ENCODE measurements around the gene PNKP.
A peak's percentile ranks its signal among the peaks of the same experiment; 100 is the strongest.

Gene PNKP

DNA sequence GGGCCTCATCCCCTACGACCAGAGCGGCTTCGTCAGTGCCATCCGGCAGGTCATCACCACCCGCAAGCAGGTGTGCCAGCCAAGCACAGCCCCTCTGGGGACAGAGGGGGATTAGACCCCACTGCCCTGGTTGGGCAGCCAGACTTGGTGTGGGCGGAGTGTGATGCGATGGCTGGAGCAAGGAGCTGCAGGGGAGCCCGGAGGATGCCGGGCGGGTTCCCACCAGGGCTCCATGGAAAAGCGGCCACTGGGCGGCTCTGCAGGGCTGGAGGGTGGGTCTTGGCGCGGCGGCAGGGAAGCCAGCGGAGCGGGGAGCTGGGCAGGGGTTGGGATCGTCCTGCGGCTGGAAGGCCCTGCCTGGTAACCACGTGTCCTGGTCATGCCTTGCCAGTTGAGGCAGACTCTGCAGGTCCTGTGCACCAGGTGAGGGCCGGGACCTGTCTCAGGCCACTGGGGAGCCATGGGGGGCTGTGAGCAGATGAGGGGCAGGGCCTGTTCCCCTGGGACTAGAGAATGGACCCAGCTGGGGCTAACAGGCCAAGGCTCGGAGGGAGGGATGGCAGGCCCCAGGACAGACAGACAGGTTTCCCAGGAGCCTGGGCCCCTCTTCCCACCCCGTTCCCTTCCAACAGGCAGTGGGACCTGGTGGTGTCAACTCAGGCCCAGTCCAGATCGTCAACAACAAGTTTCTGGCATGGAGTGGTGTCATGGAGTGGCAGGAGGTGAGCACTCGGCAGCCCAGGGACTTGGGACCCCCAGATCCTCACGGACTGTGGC lies 10.1 kb downstream of the PNKP start:
- no peak for DNase-seq

DNA sequence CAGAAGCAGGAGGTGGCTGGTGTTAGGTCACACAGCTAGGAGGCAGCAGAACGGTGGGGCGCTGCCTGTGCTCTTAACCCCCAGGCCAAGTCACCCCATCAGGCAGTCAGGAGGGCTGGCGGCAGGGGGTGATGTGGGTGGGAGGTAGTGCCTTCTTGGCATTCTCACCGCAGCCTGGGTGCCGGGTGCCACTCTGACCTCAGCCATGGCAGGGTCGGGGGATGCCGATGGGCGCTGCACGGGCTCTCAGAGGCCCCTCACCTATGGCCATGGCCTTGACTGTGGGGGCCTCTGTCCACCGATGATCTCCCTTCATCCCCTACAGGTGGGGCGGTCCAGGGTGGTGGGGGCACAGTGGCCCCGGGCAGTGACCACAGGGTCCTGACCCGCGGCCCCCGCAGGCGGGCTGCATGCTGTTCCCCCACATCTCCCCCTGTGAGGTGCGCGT lies 10.8 kb downstream of the PNKP start:
- DNase-seq, result no peak

DNA sequence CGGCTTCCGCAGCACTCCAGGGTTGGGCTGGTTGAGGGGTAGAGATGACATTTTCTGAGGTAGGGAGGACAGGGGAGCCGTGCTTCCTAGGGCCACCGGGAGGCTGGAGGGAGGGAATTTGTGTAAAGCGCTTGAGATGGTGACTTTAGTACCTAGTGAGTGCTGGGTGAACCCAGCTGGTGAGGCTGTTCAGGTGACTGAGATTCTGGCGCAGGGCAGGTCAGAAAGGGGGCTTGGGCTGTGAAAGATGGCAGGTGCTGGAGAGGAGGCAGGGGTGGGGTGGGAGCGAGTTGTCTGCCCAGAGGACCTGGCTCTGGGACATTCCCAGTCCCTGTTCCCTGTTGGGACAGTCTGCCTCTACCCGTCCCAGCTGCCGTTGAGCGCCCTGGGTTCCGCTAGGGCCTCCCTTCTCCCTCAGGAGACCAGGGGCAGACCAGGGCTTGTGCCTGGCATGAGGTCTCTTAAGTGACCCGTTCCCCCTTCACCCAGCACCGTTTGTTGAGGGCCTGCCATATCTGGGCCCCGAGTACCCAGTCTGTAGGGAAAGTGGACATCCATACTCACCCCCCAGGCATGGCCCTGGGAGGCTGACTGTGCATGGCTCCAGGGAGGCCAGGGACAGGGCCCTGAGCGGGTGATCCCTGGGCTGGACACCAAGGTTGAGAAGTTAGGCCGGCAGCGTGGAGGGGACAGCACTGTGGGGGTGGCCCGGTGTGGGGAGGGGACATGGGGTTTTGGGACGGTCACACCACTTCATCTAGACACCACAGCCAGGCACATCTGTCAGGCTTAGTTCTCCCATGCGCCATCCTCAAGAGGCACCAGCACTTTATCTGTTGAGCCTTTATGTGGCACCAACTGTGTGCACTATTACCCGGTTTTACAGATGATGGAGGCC lies 11.5 kb downstream of the PNKP start:
- DNase-seq, result no peak

DNA sequence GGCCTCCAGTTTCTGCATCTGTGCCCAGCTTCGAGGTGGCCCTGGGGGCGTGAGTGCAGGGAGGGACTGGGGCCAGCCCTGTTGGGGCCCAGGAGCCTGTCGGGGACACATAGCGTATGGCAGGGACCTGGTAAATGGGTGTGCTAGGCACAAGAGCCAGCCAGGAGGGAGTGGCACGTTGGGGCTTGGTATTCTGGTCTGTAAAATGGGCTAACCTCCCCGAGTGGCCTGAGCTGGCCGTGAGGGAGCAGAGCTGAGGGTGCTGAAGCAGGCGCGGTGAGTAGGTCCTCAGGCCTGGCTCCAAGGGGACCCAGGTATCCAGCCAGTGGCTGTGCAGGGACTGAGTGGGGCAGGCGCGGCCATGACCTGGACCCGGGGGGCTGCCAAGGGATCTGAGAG lies 12.1 kb downstream of the PNKP start:
- no peak for DNase-seq

DNA sequence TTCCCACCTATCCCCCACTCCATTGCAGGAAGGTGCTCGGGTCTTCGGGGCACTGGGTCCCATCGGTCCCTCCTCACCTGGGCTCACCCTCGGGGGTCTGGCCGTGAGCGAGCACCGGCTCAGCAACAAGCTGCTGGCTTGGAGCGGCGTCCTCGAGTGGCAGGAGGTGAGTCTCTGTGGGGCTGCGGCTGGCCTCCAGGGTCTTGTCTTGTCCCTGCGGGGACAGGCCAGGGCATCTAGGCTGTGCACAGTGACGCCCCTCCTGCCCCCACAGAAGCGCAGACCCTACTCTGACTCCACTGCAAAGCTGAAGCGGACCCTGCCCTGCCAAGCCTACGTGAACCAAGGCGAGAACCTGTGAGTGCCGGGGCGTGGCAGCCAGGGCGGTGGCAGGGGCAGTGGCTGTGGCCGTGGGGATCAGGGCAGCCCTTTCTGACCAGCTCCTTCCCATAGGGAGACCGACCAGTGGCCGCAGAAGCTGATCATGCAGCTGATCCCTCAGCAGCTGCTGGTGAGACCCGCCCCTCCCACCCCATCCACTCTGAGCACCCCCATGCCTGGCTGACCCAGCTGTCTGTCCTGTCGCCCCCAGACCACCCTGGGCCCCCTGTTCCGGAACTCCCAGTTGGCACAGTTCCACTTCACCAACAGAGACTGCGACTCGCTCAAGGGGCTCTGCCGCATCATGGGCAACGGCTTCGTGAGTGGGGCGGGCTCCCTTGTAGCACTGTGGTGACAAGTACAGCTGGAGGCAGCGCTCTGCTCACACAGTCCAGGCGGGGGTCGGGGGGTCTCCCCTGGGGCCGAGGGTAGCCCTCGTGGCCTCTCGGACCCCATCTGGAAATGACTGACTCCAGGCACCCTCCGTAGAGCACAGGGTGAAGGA lies 12.8 kb downstream of the PNKP start:
- peak; percentile 54 for DNase-seq

DNA sequence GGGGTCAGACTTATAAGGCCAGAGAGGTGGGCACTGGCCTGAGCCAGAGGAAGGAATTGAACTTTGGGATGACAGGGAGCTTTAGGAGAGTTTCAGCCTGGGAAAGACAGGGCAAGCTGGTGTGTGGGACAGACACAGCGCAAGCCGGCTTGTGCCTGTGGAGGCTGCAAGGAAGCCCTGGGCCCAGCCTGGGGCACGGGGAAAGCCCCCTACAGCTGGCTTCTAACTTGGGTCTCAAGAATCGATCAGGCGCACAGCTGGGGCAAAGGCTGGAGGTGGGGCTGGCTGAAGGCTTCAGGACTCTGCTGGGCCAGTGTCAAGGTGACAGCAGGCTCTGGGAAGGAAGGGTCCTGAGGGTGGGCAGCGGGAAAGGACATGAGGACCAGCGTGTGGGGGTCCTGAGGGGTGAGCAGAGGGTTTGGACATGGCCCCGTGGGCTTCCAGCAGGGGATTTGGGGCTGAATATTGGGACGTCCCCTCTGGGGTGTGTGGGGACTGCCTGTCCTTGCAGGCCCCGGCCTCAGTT lies 13.5 kb downstream of the PNKP start:
- no peak for DNase-seq

DNA sequence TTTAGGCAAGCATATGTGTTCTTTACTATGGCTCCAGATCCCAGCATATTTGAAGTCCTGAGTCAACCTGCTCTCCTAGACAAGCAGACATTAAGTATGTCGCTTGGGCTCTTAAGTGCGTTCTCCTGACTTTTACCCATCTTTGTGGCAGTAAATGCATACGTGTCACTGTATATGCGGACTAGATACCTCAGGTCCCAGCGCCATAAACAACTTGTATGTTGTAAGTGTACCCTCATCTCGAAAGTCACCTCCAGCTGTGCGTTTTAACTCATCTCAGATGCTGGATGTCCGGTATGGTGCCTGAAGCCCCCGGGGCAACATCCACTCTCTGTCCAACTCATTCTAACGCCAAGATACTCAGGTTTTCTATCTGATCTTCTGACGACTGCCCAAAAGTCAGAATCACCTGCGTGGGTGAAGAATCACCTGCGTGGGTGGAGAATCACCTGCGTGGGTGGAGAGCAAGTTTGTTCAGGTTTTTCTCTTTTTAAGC lies 14.7 kb downstream of the PNKP start:
- DNase-seq, result no peak

DNA sequence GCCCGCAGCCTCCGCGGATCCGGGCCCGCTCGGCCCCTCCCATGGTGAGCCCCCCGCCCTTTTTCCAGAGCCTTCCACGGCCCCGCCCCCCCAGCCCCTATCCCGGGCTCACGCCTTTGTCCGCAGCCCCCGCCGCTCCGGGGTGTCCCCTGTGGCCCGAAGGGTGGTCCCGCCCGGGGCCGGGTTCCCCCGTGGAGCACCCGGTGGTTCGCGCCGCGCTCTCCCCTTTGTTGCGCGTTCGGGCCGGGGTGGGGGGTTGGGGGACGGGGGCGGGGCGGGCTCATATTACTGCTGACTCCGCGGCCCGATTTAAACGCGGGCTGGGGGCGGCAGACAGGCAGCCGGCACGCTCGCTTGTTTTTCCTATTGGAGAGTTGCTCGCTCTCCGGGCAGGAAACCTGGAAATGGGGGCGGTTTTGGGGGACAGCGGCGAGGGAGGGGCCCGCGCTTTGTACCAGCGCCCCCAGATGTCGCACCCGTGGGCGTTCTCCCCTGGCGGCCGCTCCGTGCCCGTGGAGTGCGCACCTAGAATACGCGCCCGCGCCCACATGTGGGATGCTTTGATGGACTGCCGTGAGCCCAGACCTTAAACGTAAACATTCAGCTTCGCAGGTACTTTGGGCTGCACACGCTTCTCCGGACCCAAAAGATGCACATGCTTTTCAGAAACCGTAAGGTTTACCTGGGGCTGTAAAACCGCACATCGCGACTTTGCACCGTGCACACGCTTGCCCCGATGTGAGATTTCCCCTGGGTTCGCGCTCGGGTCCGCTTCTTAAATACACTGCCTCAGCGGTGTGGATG lies 15.7 kb downstream of the PNKP start:
- DNase-seq, result peak; percentile 65

DNA sequence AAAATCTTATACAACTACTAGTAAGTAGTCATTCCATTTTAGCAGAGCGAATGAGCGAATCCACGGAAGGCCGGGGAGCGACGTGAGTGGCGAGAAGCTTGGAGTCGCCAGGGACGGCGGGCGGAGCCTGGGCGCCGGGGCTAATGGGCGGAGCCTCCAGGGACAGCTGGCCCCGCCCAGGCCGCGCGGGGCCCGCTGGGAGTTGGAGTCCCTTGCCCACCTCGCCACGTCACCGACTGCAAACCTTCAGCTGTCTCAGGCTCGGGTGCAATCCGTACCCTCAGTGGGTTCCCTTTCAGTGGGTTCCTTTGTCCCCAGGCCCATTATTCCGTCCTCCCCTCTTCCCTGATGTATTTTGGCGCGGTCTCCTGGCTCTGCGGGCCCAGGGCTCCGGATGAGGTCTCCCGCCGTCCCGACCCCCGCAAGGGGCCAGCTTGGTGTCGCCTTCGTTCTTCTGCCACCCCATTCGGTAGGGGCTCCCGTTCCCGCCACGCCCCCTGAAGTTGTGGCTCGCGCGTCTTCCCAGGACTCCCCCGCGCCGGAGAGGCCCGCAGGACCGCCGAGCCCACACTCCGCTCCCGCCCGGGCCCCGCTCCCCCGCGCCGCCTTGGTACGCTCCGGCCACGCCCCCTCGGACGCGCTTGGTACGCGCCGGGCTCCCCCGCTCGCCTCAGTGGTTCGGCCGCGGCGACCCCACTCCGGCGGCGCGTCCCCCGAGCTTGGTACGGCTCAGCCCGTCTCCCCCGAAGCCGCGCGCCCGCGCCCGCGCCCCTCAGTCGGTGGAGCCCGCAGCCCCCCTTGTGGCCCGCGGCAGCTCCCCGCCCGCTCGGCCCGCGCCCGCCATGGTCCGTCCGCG lies 16.7 kb downstream of the PNKP start, which contains the start of gene PTOV1:
Gene PTOV1, plus strand, starts transcription at position 673 of the 856 bp plus-strand sequence.
- DNase-seq, result peak; percentile 97

DNA sequence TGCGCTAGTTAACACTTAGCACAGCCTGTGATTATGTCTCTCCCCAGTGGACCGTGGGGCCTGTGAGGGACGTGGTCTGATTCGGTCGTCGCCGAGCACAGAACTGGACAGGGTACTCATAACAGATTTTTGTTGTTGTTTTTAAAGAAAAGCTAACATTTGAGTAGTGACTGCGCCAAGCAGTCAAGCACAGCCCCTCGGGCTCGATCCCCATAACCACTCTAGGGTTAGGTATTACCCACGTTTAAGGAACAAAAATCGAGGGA lies 17.2 kb downstream of the PNKP start:
- no peak for DNase-seq

DNA sequence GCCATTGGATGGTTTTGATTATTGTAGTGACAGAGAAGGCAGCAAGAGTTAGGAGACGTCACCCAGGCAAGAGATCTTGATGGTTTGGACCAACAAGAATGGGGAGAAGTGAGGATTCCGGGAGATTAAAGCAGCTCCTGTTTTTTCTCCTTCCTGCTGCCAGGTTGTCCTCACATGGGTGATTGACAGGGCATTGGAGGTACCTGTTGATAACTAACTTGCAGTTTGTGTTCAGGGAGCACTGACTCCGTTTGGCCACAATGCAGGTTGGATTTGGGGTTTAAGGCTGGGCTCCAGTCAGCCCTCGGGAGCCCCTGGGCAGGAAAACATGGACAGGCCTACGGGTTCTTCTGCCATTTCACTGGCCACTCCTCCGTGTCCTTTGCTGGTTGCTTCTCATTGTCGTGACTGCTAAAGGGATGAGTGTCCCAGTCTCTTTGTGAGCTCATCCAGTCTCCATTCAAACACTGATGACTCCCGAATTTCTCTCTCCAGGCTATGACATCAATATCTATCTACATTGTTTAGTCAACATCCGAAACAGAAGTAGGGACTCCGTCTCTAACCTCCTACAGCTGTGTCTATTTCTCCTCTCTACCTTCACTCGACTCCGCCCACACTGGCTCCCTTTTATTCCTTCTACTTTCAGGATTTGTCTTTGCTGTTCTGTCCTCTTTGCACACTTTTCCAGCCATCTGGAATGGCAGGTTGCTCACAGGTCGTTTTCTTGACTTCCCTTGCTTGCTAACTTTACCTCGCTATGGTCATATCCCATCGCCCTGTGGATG lies 17.7 kb downstream of the PNKP start:
- DNase-seq, result no peak

DNA sequence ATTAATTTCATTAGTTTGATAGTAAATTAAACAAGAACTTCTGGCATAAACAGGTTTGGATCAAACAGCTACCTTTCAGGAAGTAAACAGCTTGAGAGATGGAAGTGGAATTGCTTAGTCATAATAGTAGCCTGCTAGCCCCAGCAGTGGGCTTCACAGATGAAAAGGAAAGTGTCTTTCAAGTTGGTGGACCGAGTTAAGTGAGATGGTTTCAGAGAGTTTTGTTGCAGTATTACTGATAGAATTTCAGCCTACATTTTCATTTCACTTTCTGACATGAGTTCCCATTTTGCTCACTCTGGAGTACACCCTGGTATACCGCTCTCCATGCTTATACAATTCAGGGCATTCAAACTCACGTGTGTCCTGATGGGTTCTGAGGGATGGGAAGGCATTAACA lies 18.4 kb downstream of the PNKP start:
- no peak for DNase-seq

DNA sequence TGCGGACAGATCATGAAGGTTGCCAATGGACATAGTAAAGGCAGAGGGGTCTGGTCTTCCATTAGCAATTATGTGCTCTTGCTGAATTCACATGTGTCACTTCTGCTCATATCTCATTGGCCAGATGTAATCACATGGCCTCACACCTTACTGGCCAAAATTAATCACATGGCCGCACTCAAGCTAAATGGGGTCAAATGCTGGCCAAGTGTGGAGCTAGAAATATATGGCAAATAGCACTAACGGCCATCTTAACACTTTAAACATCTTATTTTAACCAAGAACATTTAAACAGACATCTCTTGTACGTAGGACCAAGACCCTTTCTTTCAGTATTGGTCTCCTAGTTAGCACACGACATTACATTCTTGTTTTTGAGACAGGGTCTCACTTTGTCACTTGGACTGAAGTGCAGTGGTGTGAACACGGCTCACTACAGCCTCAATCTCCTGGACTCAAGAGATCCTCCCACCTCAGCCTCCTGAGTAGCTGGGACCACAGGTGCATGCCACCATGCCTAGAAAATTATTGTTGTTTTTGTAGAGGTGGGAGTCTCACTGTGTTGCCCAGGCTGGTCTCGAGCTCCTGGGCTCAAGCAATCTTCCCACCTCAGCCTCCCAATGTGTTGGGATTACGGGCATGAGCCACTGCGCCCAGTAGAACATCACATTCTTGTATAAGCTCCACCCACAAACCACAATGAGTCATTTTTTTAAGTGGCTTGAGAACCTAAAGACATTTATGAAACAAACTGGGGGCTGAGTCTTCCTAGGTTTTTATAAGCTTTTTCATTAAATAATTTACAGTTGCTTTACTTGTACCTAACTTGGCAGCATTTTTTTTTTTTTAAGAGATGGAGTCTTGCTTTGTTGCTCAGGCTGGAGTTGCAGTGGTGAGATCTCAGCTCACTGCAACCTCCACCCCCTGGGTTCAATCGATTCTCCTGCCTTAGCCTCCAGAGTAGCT lies 19.4 kb downstream of the PNKP start:
- no peak for DNase-seq

DNA sequence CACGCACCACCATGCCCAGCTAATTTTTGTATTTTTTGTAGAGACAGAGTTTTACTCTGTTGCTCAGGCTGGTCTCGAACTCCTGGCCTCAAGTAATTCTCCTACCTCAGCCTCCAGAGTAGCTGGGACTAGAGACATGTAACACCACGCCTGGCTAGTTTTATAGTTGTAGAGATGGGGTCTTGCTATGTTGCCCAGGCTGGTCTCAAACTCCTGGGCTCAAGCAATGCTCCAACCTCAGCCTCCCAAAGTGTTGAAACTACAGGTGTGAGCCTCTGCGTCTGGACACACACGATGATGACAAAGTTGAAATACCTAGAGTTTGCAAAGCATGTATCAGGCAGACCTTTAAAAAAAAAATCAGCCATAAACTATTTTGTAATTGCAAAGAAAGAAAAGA lies 21.0 kb downstream of the PNKP start:
- DNase-seq, result no peak

DNA sequence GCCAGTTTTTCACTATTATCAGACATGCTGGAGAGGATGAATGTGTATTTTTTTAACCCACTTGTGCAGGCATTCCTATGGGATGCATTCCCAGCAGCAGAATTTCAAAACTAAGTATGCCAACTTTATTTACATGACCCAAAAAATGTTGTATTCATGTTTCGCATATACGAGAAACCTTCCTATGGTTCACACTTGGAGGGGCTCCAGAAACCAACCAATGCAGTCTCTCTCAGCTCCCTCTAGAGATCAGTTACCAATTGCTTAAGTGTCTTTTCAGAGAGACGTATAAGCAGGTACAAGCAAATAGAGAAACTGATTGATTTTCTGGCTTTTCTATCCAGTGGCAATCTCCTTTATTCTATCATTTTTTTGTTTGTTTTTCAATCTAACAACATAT lies 22.0 kb downstream of the PNKP start:
- DNase-seq, result no peak

DNA sequence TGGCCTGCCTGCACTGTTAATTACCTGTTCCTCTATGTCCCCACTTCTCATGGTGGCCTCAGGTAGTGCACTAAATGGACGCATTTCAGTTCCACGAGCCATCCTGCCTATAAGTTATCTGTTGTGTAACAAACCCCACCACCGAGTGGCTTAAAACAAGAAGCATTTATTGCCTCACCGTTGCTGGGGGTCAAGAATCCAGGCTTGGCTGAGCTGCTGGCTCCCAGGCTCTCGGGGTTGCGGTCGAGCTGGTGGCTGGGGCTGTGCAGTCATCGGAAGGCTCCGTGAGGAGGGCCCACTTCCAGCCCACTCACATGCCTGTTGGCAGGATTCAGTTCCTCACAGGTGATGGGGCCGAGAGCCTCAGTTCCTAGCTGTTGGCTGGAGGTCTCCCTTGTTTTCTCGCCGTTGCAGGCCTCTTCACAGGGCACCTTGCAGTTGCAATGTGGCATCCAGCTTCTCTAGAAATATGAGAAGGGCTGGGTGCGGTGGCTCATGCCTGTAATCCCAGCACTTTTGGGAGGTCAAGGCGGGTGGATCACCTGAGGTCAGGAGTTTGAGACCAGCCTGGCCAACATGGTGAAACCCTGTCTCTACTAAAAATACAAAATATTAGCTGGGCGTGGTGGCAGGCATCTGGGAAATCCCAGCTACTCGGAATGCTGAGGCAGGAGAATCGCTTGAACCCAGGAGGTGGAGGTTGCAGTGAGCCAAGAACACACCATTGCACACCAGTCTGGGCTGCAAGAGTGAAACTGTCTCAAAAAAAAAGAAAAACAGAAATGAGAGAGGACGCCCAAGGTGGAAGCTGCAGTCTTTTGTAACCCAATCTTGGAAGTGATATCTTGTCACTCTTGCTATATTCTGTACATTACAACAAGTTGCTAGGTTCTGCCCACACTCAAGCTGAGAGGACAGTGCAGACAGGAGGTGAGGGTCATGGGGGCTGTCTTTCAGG lies 23.0 kb downstream of the PNKP start:
- no peak for DNase-seq

DNA sequence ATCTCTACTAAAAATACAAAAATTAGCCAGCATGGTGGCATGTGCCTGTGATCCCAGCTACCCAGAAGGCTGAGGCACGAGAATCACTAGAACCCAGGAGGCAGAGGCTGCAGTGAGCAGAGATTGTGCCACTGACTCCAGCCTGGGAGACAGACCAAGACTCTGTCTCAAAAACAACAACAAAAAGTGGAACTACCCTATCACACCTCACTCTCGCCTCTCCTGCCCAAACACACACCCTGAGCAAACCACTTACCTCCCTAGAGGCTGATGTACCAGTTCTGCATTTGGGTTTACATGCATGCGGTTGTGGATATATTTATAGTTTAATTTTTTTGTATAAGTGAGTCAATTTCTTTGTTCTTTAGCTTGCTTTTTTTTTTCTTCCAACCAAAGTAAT lies 24.1 kb downstream of the PNKP start:
- DNase-seq, result no peak
